Kidney tubule cell (primary cell): ENCODE data around the gene NCDN.

Experiments used
- DNase-seq: peaks from one replicate; pipeline ENCODE4 v3.0.0-alpha.2; 2018; ENCODE audit warnings: low spot score

NCDN gene

DNA sequence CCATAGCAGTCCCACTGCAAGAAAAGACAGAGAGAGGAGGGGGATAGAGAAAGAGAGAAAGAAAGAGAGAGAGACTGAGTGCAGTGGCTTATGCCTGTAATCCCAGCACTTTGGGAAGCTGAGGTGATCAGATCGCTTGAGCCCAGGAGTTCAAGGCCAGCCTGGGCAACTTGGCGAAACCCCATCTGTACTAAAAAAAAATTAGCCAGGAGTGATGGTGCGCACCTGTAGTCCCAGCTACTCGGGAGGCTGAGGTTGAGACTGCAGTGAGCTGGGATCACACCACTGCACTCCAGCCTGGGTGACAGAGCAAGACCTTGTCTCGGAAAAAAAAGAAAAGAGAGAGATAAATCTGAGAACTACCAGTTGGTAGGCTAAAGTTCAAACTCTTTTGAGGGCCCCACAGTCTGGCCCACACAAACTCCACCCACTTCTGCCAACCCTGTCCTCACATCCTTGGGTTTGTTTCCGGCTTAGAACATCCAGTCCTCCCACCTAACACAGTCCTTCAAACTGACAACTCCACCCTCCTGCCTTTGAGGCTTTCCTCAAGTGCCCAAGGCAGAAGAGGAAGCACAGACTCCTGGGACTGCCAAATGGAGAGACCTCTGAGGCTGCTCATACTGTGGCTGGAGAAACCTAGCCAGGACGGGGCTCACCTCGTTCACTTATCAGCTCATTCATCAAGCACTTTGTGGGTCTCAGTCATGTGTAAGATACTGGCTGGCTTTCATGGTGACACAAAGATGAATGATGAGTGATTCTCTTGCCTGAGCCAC is 35.6 kb downstream of the NCDN start:
- no peak for DNase-seq

- no peak for DNase-seq
Observed at GRCh38 chr1:35594005-35594760, 36.6 kb downstream of the NCDN start.

DNA sequence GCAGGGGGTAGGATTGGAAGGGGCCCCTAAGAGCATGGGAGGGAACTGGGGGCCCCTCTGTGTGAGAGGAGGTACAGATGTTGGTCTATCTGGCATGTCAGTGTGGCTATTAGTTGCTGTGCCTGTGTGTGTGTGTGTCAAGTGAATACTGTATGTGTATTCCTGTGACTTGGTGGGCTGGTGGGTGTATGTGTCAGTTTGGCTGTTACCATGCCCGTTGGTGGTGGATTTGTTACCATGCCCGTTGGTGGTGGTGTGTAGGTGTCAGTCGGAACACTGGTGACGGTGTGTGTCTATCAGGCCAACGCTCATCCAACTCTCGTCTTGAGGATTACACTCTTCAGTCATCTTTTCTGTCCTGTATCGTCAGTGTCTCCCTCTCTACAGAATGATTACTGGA is 38.1 kb downstream of the NCDN start:
- DNase-seq, result no peak

DNA sequence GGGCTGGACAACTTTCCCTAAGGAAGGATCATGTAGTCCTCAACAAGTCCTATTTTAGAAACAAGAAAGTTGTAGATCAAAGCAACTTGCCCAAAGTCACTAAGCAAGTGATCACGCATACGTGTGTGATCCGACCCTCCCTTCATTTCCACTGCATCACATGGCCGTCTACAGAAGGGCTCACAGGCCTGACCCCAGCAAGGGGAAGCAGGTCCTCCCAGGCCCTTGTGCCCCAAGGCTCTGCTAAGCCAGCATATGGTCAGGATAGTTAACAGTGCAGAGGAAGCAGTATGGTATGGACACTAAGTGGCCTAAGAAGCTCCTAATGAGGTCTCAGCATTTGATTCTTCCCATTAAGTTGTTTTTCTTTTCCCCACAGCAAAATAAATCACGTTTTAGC is 40.3 kb downstream of the NCDN start:
- no peak for DNase-seq

- DNase-seq, result no peak
Observed at GRCh38 chr1:35598895-35599294, 41.3 kb downstream of the NCDN start.

DNA sequence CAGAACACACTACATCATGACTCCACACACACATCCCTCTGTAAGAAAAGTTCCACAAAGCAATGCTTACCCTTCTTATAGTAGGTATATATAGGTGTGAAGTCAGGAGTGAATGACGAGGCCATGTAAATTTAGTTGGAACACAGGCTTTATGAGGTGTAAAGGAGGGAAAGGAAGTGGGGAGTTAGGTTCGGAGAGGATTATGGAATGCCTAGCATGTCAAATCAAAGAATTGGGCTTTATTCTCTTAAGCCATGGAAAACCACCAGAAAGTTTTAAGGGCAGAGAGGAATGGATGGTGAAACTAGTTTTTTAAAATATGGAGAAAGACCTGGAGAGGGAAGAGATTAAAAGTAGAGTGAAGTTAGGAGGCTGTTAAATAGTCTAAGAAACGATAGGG is 41.8 kb downstream of the NCDN start:
- DNase-seq, result no peak

DNA sequence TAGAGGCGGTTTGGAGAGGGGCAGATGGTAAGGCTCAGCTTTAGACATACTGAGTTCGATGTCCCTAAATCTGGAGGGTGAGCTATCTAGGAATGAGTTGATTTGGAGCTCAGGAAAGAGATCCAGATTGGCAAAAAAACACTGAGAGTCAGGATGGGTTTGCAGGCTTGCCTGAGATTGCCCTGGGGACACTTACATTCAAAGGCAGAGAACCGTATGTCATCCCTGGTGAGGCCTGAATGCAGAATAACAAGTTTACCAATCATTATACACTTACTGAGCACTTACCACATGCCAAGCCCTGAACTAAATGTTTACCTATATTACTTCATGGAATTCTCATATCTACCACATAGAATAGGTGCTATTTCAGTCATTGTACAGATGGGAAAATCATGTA is 43.0 kb downstream of the NCDN start:
- no peak for DNase-seq

DNA sequence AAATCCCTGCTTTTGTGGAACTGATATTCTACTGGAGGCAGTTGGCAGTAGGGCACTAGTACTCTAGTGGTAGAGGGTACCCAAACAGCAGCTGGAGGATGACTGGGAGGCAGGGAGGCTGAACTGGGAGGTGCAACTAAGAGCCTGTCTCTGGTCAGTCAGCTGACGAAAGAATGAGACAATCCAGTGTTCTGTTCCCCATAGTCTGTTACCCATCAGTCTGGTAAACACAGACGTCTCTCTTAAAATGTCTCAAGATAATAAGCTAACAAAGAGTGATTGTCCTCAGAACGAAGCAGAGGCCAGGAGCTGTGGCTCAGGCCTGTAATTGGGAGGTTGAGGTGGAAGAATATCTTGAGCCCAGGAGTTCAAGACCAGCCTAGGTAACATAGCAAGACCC is 45.9 kb downstream of the NCDN start:
- DNase-seq, result no peak

GRCh38 chr1:35603941-35604340 is 46.3 kb downstream of the NCDN start:
- no peak for DNase-seq

GRCh38 chr1:35605071-35605866 is 47.7 kb downstream of the NCDN start:
- DNase-seq, result no peak

DNA sequence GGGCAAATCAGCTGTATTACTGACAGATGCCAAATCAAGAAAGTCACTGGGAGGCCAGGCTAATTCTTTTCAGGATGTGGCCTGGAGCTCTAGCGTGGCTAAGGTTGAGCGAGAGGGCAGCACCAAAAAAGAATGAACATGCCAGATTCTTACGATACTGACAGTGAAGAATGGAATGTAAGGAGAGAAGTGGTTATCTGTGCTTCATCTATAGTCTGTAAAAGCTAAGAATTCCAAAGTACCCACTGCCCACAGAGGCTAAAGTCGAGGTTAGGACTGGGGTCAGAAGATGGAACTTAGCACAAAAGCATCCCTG is 48.2 kb downstream of the NCDN start:
- peak; percentile 57 for DNase-seq

- no peak for DNase-seq
Observed at GRCh38 chr1:35611655-35612054, 54.1 kb downstream of the NCDN start.

DNA sequence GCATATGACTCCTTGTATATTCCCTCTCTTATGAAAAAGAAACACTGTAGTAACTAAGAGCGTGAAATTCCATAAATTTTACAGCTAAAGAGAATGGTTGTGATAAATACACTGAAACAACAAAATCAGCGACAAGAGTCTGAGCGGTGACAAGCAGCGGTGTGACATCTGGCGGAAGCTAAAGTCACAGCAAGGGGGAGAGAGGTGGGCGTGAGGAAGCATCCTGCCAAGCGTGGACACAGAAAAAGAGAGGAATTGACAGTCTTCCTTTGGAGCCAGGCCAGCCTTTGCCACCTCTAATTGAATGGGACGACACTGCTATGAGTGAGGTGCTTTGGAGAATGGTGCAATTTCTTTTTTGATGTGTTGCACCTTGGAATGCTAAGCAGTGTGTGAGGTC is 57.8 kb downstream of the NCDN start:
- no peak for DNase-seq
